Measurements from ENCODE around the gene KIFBP. TPM values are rescaled to one million over a fixed set of nuclear protein-coding genes. Genes with fewer than 3 reads are reported as not detected.

Gene KIFBP
- total RNA-seq, 2 experiments from 2014 or later: 4.2 TPM

GRCh38 chr10:69022611-69023010, 34.0 kb downstream of the KIFBP start:
- no peak for DNase-seq
- intact Hi-C loops (cut with DNase I, micrococcal nuclease): no loop called here
- ChIA-PET POLR2A (no interaction called here), CTCF (no interaction called here)
- TF ChIP-seq, protein P1, sequence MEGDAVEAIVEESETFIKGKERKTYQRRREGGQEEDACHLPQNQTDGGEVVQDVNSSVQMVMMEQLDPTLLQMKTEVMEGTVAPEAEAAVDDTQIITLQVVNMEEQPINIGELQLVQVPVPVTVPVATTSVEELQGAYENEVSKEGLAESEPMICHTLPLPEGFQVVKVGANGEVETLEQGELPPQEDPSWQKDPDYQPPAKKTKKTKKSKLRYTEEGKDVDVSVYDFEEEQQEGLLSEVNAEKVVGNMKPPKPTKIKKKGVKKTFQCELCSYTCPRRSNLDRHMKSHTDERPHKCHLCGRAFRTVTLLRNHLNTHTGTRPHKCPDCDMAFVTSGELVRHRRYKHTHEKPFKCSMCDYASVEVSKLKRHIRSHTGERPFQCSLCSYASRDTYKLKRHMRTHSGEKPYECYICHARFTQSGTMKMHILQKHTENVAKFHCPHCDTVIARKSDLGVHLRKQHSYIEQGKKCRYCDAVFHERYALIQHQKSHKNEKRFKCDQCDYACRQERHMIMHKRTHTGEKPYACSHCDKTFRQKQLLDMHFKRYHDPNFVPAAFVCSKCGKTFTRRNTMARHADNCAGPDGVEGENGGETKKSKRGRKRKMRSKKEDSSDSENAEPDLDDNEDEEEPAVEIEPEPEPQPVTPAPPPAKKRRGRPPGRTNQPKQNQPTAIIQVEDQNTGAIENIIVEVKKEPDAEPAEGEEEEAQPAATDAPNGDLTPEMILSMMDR (IDR thresholded peaks at IDR 0.05): no peak
- Histone ChIP-seq H3K27me3 (ENCODE audit: control insufficient read depth in 1 of 2, insufficient read depth in 2 of 2, low read length in 2 of 2) (no peaks in the 10 kb centered on the region), H3K4me3 (ENCODE audit: low read length) (no peak overlapping the region), H3K36me3 (ENCODE audit: insufficient read depth, low read length) (peaks cover 6% of the 10 kb centered on the region), H3K9me3 (ENCODE audit: control insufficient read depth in 1 of 2, insufficient read depth in 1 of 2, low read length in 2 of 2) (no peaks in the 10 kb centered on the region), H3K27ac (ENCODE audit: low read depth in 1 of 2, low read length in 2 of 2) (no peak overlapping the region), H3K4me1 (ENCODE audit: insufficient read depth, low read length) (peaks cover 5% of the 10 kb centered on the region)
- Mint-ChIP-seq H3K4me1 (ENCODE audit: low read depth) (peaks cover 3% of the 10 kb centered on the region), H3K27ac (no peak overlapping the region), H3K36me3 (ENCODE audit: low read depth) (peaks cover 11% of the 10 kb centered on the region), H3K4me3 (no peak overlapping the region), H3K27me3 (no peaks in the 10 kb centered on the region), H3K9me3 (no peaks in the 10 kb centered on the region)
- ATAC-seq (ENCODE audit: poor library complexity): no peak

DNA sequence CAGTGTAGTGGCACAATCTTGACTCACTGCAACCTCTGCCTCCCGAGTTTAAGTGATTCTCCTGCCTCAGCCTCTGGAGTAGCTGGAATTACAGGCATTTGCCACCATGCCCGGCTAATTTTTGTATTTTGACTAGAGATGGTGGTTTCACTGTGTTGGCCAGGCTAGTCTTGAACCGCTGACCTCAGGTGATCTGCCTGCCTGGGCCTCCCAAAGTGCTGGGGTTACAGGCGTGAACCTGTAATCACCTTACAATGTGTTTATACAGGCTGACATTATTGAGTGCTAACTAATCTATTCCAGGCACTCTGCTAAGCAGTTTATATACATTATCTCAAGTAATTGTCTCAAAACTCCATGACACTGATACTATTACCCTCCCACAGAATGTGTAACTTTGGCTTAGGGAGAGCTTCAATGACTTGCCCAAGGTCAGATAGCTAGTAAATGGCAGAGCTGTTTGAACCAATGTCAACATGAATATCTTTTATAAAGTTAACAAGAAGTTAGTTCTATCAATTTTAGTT, 36.8 kb downstream of the KIFBP start:
- CTCF ChIA-PET: interaction anchor here (0.5 kb wide), 1 partner anchor 250 kb away, joined by 3 read pairs; no protein-coding TSS in a partner anchor
- Mint-ChIP-seq H3K9me3 (no peaks in the 10 kb centered on the region), H3K27ac (no peak overlapping the region), H3K4me3 (no peak overlapping the region), H3K27me3 (no peaks in the 10 kb centered on the region), H3K4me1 (ENCODE audit: low read depth) (peaks cover 7% of the 10 kb centered on the region), H3K36me3 (ENCODE audit: low read depth) (no peaks in the 10 kb centered on the region)
- H3K36me3 ChIP-seq (ENCODE audit: insufficient read depth, low read length): no peaks in the 10 kb centered on the region
- DNase-seq (no peak), ATAC-seq (ENCODE audit: poor library complexity) (no peak)
- no peak overlapping the region for H3K27ac ChIP-seq (ENCODE audit: low read depth in 1 of 2, low read length in 2 of 2)
- H3K4me1 ChIP-seq (ENCODE audit: insufficient read depth, low read length): peaks cover 5% of the 10 kb centered on the region
- intact Hi-C loops (cut with DNase I, micrococcal nuclease): no loop called here
- no peaks in the 10 kb centered on the region for H3K9me3 ChIP-seq (ENCODE audit: control insufficient read depth in 1 of 2, insufficient read depth in 1 of 2, low read length in 2 of 2)
- no peak overlapping the region for H3K4me3 ChIP-seq (ENCODE audit: low read length)
- POLR2A ChIA-PET: no interaction called here
- no peaks in the 10 kb centered on the region for H3K27me3 ChIP-seq (ENCODE audit: control insufficient read depth in 1 of 2, insufficient read depth in 2 of 2, low read length in 2 of 2)
- TF ChIP-seq, protein P1 (IDR thresholded peaks at IDR 0.05): no peak

GRCh38 chr10:69033256-69033655, 44.7 kb downstream of the KIFBP start:
- POLR2A ChIA-PET: no interaction called here
- no peaks in the 10 kb centered on the region for H3K4me1 Mint-ChIP-seq (ENCODE audit: low read depth)
- Histone ChIP-seq H3K36me3 (ENCODE audit: insufficient read depth, low read length) (no peaks in the 10 kb centered on the region), H3K4me1 (ENCODE audit: insufficient read depth, low read length) (no peaks in the 10 kb centered on the region), H3K27ac (ENCODE audit: low read depth in 1 of 2, low read length in 2 of 2) (no peak overlapping the region), H3K4me3 (ENCODE audit: low read length) (no peak overlapping the region), H3K9me3 (ENCODE audit: control insufficient read depth in 1 of 2, insufficient read depth in 1 of 2, low read length in 2 of 2) (no peaks in the 10 kb centered on the region), H3K27me3 (ENCODE audit: control insufficient read depth in 1 of 2, insufficient read depth in 2 of 2, low read length in 2 of 2) (no peaks in the 10 kb centered on the region)
- TF ChIP-seq, protein P1 (IDR thresholded peaks at IDR 0.05): no peak
- no peaks in the 10 kb centered on the region for H3K27me3 Mint-ChIP-seq
- H3K36me3 Mint-ChIP-seq (ENCODE audit: low read depth): no peaks in the 10 kb centered on the region
- H3K9me3 Mint-ChIP-seq: no peaks in the 10 kb centered on the region
- H3K27ac Mint-ChIP-seq: no peak overlapping the region
- intact Hi-C loops (cut with DNase I, micrococcal nuclease): no loop called here
- no peak overlapping the region for H3K4me3 Mint-ChIP-seq
- DNase-seq (no peak), ATAC-seq (ENCODE audit: poor library complexity) (no peak)
- CTCF ChIA-PET: no interaction called here
